Activated naive CD8-positive, alpha-beta T cell treated with anti-CD3 and anti-CD28 coated beads for 36 hours (primary cell): Measurements from ENCODE around the gene INAVA. TPM values are rescaled to one million over a fixed set of nuclear protein-coding genes. Genes with fewer than 3 reads are reported as not detected.
A peak's percentile ranks its signal among the peaks of the same experiment; 100 is the strongest.

Experiments
- DNase-seq: peaks from one replicate; pipeline ENCODE4 v3.0.0; 2021
- H3K27ac Mint-ChIP-seq: one replicate; pipeline ENCODE4 v1.8.0; 2022; ENCODE audit warnings: mild to moderate bottlenecking, moderate library complexity, mixed read lengths
- H3K27me3 Mint-ChIP-seq: one replicate; pipeline ENCODE4 v1.8.0; 2022; ENCODE audit warnings: mild to moderate bottlenecking, mixed read lengths
- H3K36me3 Mint-ChIP-seq: one replicate; pipeline ENCODE4 v1.8.0; 2021; ENCODE audit warnings: mild to moderate bottlenecking, mixed read lengths
- H3K4me1 Mint-ChIP-seq: one replicate; pipeline ENCODE4 v1.8.0; 2021; ENCODE audit warnings: mixed read lengths
- H3K4me3 Mint-ChIP-seq: one replicate; pipeline ENCODE4 v1.8.0; 2022; ENCODE audit warnings: mild to moderate bottlenecking, moderate library complexity, mixed read lengths
- H3K9me3 Mint-ChIP-seq: one replicate; pipeline ENCODE4 v1.8.0; 2022; ENCODE audit warnings: mixed read lengths
- total RNA-seq, 2 experiments: library from RNA; stranded (reverse); gene quantifications; one replicate each; pipeline ENCODE4 v1.2.3, GENCODE V29; 2021

The INAVA gene
- total RNA-seq, 2 experiments from 2014 or later: 0.04 TPM; not detected in 1

GRCh38 chr1:200889571-200889970 lies 5.1 kb upstream of the INAVA start:
- Mint-ChIP-seq H3K4me3 (peak overlapping the region; percentile 20), H3K27me3 (peaks cover 38% of the 10 kb centered on the region), H3K4me1 (peaks cover 57% of the 10 kb centered on the region), H3K9me3 (no peaks in the 10 kb centered on the region), H3K27ac (peak overlapping the region; percentile 26), H3K36me3 (no peaks in the 10 kb centered on the region)
- peak; percentile 53 for DNase-seq

- Mint-ChIP-seq H3K4me3 (no peak overlapping the region), H3K27ac (no peak overlapping the region)
- DNase-seq: no peak
Observed at GRCh38 chr1:200890027-200890426, 4.7 kb upstream of the INAVA start.

GRCh38 chr1:200890818-200891773 lies 3.6 kb upstream of the INAVA start:
- Mint-ChIP-seq H3K4me1 (peaks cover 52% of the 10 kb centered on the region), H3K36me3 (no peaks in the 10 kb centered on the region), H3K27ac (no peak overlapping the region), H3K4me3 (peak overlapping the region; percentile 65), H3K9me3 (no peaks in the 10 kb centered on the region), H3K27me3 (peaks cover 44% of the 10 kb centered on the region)
- no peak for DNase-seq

More at GRCh38 chr1:200890027-200890426, 4.7 kb upstream of the INAVA start:
- Mint-ChIP-seq H3K36me3 (no peaks in the 10 kb centered on the region), H3K27me3 (peaks cover 43% of the 10 kb centered on the region), H3K9me3 (no peaks in the 10 kb centered on the region), H3K4me1 (peaks cover 57% of the 10 kb centered on the region)

- Mint-ChIP-seq H3K4me3 (no peak overlapping the region), H3K4me1 (peaks cover 50% of the 10 kb centered on the region), H3K36me3 (no peaks in the 10 kb centered on the region), H3K27me3 (peaks cover 44% of the 10 kb centered on the region), H3K27ac (no peak overlapping the region), H3K9me3 (no peaks in the 10 kb centered on the region)
- DNase-seq: no peak
Observed at GRCh38 chr1:200891774-200892157, 2.9 kb upstream of the INAVA start.

DNA sequence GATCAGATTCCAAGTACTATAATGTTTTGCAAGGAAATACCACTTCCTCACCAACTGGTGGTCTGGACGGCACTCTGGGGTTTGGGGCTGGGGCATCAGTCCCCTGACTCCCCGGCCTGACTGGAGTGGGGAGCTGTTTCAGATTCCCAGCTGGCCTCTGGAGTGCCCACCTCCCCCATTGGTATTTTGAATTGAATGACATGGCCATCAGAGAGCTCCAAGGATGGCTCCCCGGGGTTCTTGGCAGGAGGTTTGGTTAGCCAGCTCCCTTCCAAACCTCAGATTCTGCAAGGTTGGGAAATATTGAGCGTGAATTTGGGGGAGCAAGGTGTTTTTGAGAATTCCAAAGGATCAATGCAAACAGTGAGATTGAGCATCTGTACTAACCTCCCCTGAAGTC lies 2.2 kb upstream of the INAVA start:
- H3K4me3 Mint-ChIP-seq: no peak overlapping the region
- H3K9me3 Mint-ChIP-seq: no peaks in the 10 kb centered on the region
- H3K4me1 Mint-ChIP-seq: peaks cover 45% of the 10 kb centered on the region
- no peaks in the 10 kb centered on the region for H3K36me3 Mint-ChIP-seq
- no peak for DNase-seq
- peaks cover 44% of the 10 kb centered on the region for H3K27me3 Mint-ChIP-seq
- H3K27ac Mint-ChIP-seq: no peak overlapping the region

GRCh38 chr1:200892958-200893357 lies 1.7 kb upstream of the INAVA start:
- Mint-ChIP-seq H3K4me1 (peaks cover 41% of the 10 kb centered on the region), H3K9me3 (no peaks in the 10 kb centered on the region), H3K4me3 (no peak overlapping the region), H3K36me3 (no peaks in the 10 kb centered on the region), H3K27me3 (peaks cover 44% of the 10 kb centered on the region), H3K27ac (no peak overlapping the region)
- DNase-seq: no peak

DNA sequence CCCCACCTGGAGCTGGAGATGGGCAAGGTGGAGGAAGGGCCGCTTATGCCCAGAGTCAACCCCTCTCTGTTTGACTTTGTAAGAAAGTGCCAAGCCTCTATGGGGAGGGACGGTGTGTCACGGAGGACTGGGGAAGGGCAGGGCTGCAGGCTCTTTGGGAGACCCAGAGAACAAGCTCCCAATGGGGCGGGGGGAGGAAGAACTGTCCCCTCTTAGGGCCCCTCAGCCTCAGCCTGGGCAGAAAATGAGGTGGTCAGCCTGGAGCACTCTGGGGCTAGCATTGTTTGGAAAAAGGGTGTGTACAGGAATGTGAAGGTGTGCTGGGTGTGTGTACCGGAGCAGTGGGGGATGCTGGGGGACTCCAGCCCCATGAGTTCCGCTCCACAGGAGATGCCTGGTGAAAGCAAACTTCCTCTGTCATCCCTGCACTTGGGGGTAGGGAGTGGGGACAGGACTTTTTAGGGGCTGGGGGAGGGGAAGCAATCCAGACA lies 1.2 kb upstream of the INAVA start:
- H3K4me1 Mint-ChIP-seq: peaks cover 36% of the 10 kb centered on the region
- H3K36me3 Mint-ChIP-seq: no peaks in the 10 kb centered on the region
- no peaks in the 10 kb centered on the region for H3K9me3 Mint-ChIP-seq
- H3K27me3 Mint-ChIP-seq: peaks cover 44% of the 10 kb centered on the region
- no peak overlapping the region for H3K27ac Mint-ChIP-seq
- no peak for DNase-seq
- no peak overlapping the region for H3K4me3 Mint-ChIP-seq

DNA sequence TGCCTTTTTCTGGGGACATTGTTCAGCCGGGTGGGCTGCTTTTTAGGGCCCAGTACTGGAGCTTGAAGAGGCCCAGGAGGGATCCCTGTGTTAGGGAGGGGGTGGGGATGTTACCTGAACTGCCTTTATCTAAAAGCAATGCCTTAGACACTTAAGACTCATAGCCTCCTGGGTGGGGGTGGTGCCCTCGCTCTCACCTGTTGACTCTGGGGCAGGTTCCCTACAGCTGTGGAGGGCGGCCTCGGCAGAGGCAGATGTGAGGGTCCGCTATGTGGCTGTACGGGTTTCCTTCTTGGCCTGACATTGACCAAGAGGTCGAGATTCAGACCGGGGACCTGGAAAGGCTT lies 716 bp downstream of the INAVA start:
- DNase-seq: no peak
- no peaks in the 10 kb centered on the region for H3K9me3 Mint-ChIP-seq
- peaks cover 16% of the 10 kb centered on the region for H3K4me1 Mint-ChIP-seq
- no peaks in the 10 kb centered on the region for H3K36me3 Mint-ChIP-seq
- peaks cover 42% of the 10 kb centered on the region for H3K27me3 Mint-ChIP-seq
- no peak overlapping the region for H3K27ac Mint-ChIP-seq
- H3K4me3 Mint-ChIP-seq: no peak overlapping the region

GRCh38 chr1:200895801-200896530 lies 1.3 kb downstream of the INAVA start:
- Mint-ChIP-seq H3K9me3 (no peaks in the 10 kb centered on the region), H3K27me3 (peaks cover 38% of the 10 kb centered on the region), H3K27ac (no peak overlapping the region), H3K36me3 (no peaks in the 10 kb centered on the region), H3K4me3 (no peak overlapping the region), H3K4me1 (peaks cover 12% of the 10 kb centered on the region)
- no peak for DNase-seq

DNA sequence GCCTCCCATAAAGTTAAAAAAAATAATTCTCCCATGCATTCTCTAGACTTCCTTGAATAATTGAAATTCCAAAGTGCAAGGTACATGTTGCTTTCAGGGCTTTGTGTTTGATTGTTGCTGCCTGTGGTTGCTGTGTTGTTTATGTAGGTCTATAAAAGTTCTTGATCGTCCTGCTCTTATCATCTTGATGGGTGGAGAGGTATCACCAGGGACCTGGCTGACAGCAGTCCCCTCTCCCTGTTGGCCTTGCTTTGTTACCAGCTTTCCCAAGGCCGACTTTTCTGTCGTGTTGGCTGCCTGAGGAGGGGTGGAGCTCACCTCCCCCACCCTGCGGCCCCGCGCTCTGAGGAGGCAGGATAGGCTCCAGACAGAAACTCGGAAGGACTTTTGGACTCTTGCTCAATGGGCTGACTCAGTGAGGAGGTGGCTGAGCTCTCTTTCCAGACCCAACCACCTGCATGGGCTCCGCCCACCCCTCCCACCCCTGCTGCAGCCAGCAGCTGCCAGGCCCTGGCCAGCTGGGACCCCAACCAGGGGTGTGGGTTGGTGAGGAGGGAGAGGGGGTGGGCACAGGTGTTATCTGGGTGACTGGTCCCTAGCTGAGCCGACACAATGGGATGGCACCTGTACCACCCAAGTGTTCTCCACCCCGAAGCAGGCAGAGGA lies 2.0 kb downstream of the INAVA start:
- no peak for DNase-seq
- Mint-ChIP-seq H3K4me1 (peaks cover 9% of the 10 kb centered on the region), H3K9me3 (no peaks in the 10 kb centered on the region), H3K4me3 (no peak overlapping the region), H3K36me3 (no peaks in the 10 kb centered on the region), H3K27ac (no peak overlapping the region), H3K27me3 (peaks cover 37% of the 10 kb centered on the region)

GRCh38 chr1:200897259-200897658 lies 2.6 kb downstream of the INAVA start:
- Mint-ChIP-seq H3K27ac (no peak overlapping the region), H3K27me3 (peaks cover 31% of the 10 kb centered on the region), H3K4me1 (peaks cover 3% of the 10 kb centered on the region), H3K4me3 (no peak overlapping the region), H3K9me3 (no peaks in the 10 kb centered on the region), H3K36me3 (no peaks in the 10 kb centered on the region)
- no peak for DNase-seq

DNA sequence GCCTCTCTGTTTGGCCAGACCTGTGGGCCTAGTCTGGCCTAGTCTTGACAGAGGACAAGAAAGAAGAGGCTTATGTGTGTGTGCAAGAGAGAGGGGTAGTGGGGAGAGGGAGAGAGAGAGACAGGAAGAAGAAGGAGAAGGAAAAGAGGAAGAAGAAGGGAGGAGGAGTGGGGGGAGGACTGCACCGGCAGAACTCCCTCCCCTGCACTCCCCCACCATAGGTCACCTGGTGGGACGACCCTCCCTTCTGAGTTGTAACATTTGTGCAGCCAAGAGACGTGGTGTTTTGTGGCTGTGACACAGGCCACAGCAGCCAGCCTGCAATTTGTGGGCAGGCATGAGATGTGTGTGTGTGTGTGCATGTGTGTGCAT lies 4.3 kb downstream of the INAVA start:
- no peaks in the 10 kb centered on the region for H3K4me1 Mint-ChIP-seq
- DNase-seq: no peak
- no peak overlapping the region for H3K4me3 Mint-ChIP-seq
- no peaks in the 10 kb centered on the region for H3K36me3 Mint-ChIP-seq
- H3K9me3 Mint-ChIP-seq: no peaks in the 10 kb centered on the region
- H3K27me3 Mint-ChIP-seq: peaks cover 15% of the 10 kb centered on the region
- no peak overlapping the region for H3K27ac Mint-ChIP-seq

GRCh38 chr1:200899451-200899915 lies 4.8 kb downstream of the INAVA start:
- Mint-ChIP-seq H3K4me1 (no peaks in the 10 kb centered on the region), H3K36me3 (no peaks in the 10 kb centered on the region), H3K27me3 (peaks cover 10% of the 10 kb centered on the region), H3K9me3 (no peaks in the 10 kb centered on the region), H3K27ac (no peak overlapping the region), H3K4me3 (no peak overlapping the region)
- DNase-seq: no peak

GRCh38 chr1:200899954-200900867 lies 5.5 kb downstream of the INAVA start:
- Mint-ChIP-seq H3K9me3 (no peaks in the 10 kb centered on the region), H3K4me3 (no peak overlapping the region), H3K4me1 (peaks cover under 1% of the 10 kb centered on the region), H3K27ac (no peak overlapping the region), H3K27me3 (peaks cover 3% of the 10 kb centered on the region), H3K36me3 (no peaks in the 10 kb centered on the region)
- no peak for DNase-seq
